ENCODE measurements around the gene CCDC91. TPM values are rescaled to one million over a fixed set of nuclear protein-coding genes. Genes with fewer than 3 reads are reported as not detected.

CCDC91 gene
- total RNA-seq, 4 donors from 2014 or later: 7.2 to 37.6 (median 22.7) TPM

DNA sequence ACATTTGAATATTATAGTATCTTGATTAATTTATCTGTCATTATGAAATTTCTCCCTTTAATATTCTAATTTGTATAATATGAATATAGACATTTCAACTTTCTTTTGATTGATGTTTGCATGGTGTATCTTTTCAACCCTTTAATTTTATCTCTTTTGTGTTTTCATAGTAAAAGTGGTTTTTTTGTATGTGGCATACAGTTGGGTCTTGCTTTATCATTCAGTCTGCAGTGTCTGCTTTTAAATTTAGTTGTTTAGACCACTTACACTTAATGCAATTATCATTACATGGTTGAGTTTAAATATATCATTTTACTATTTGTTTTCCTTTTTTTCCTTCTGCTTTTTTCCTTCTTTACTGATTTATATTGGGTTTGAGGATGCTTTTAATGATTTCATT lies 29.6 kb downstream of the CCDC91 start:
- TF ChIP-seq POLR2A (IDR thresholded peaks at IDR 0.05): no peak
- TF ChIP-seq, protein P1, sequence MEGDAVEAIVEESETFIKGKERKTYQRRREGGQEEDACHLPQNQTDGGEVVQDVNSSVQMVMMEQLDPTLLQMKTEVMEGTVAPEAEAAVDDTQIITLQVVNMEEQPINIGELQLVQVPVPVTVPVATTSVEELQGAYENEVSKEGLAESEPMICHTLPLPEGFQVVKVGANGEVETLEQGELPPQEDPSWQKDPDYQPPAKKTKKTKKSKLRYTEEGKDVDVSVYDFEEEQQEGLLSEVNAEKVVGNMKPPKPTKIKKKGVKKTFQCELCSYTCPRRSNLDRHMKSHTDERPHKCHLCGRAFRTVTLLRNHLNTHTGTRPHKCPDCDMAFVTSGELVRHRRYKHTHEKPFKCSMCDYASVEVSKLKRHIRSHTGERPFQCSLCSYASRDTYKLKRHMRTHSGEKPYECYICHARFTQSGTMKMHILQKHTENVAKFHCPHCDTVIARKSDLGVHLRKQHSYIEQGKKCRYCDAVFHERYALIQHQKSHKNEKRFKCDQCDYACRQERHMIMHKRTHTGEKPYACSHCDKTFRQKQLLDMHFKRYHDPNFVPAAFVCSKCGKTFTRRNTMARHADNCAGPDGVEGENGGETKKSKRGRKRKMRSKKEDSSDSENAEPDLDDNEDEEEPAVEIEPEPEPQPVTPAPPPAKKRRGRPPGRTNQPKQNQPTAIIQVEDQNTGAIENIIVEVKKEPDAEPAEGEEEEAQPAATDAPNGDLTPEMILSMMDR (IDR thresholded peaks at IDR 0.05): no peak
- intact Hi-C loops (cut with DNase I): no loop called here

DNA sequence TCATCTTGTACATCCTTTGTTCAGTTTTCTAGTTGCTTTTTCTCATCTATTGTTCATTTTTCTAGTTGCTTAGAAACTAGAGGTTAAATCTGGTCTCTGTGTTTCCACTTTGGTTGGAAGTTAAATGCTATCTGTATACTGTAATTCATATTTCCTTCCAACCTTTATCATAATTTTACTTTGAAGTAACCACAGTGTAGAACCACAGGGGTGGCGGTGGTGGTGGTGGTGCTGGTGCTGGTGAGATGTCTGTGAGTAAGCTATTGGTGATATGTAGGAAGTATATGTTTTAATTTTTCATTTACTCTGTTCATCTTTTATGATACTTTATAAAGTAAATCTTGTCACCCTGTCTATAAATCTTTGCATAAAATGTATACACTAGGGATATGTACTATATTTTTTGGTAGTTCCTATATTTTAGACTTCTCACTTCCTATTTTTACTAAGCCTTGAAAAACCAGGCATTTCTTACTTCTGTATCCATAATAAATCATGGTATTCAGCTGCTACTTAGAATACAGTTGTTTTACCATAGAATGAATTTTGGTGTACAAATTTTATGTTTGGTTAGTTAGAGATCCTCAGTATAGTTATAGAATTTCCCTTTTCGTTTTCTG lies 31.9 kb downstream of the CCDC91 start:
- Histone ChIP-seq H3K27ac (no peak overlapping the region), H3K9me3 (no peaks in the 10 kb centered on the region), H3K4me3 (no peak overlapping the region), H3K36me3 (no peaks in the 10 kb centered on the region), H3K27me3 (no peaks in the 10 kb centered on the region), H3K4me1 (no peaks in the 10 kb centered on the region)
- intact Hi-C loops (cut with DNase I): no loop called here
- WGBS, 2 donors: 80 to 89% methylated on average over 2 of the region's 2 CpGs
- TF ChIP-seq, protein P1 (IDR thresholded peaks at IDR 0.05): no peak
- DNase-seq: no peak

More for the DNA sequence above, 29.6 kb downstream of the CCDC91 start:
- DNase-seq: no peak
- no peaks in the 10 kb centered on the region for H3K36me3 ChIP-seq
- no peaks in the 10 kb centered on the region for H3K9me3 ChIP-seq
- no peaks in the 10 kb centered on the region for H3K27me3 ChIP-seq
- no peak overlapping the region for H3K27ac ChIP-seq
- no peak overlapping the region for H3K4me3 ChIP-seq
- H3K4me1 ChIP-seq: no peaks in the 10 kb centered on the region

DNA sequence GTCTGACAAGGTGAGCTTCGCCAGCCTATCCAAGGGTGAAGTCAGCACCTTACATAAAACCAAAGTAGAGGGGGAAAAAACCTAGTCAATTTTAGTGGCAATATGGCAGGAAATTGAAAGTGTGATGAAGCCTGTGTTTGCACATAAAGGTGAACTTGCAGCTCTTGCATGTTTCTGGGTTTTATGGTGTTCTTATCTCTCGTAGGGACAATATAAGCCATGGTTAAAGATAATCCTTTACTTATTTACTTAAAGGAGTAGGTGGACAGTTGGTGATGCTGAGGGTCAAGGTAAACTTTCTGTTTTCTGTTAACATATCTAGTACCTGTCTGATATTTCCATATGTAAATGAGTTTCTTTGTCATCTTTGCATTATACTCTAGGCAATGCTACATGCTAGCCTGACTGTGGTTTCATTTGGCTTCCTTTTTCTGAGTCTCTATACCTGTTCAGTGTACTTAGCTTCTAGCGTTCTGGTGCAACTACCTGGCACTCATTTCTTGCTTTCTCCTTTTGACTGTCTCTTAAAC lies 32.8 kb downstream of the CCDC91 start:
- Histone ChIP-seq H3K4me1 (no peaks in the 10 kb centered on the region), H3K9me3 (no peaks in the 10 kb centered on the region), H3K27me3 (no peaks in the 10 kb centered on the region), H3K36me3 (no peaks in the 10 kb centered on the region), H3K4me3 (no peak overlapping the region), H3K27ac (no peak overlapping the region)
- WGBS, 2 donors: 78 to 81% methylated on average over 3 of the region's 3 CpGs
- TF ChIP-seq, protein P1 (IDR thresholded peaks at IDR 0.05): no peak
- no peak for TF ChIP-seq POLR2A (IDR thresholded peaks at IDR 0.05)
- intact Hi-C loops (cut with DNase I): no loop called here
- DNase-seq: no peak

DNA sequence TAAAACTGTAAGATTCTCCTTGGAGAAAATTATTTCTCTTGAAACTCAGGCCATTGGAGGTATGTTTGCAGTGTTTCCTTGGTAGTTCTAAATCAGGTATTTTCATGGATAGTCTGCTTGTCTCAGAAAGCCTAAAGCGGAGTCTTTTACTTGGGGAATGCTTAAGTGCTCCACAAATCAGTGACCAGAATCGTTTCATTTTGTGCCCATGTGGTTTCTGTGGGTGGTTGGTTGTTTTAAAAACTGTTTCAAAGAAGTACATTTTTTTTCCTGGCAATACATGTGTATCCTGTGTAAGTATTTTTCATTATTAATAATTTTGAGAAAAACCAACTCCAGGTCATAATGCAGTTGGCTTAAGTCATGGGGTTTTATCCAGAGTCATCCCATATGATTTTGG lies 33.6 kb downstream of the CCDC91 start:
- TF ChIP-seq POLR2A (IDR thresholded peaks at IDR 0.05): no peak
- TF ChIP-seq, protein P1 (IDR thresholded peaks at IDR 0.05): no peak
- intact Hi-C loops (cut with DNase I): no loop called here
- H3K9me3 ChIP-seq: no peaks in the 10 kb centered on the region
- H3K27ac ChIP-seq: no peak overlapping the region
- no peak overlapping the region for H3K4me3 ChIP-seq
- no peak for DNase-seq
- H3K36me3 ChIP-seq: no peaks in the 10 kb centered on the region
- WGBS, 2 donors: 67 to 74% methylated on average over 2 of the region's 2 CpGs
- H3K4me1 ChIP-seq: no peaks in the 10 kb centered on the region
- H3K27me3 ChIP-seq: no peaks in the 10 kb centered on the region

DNA sequence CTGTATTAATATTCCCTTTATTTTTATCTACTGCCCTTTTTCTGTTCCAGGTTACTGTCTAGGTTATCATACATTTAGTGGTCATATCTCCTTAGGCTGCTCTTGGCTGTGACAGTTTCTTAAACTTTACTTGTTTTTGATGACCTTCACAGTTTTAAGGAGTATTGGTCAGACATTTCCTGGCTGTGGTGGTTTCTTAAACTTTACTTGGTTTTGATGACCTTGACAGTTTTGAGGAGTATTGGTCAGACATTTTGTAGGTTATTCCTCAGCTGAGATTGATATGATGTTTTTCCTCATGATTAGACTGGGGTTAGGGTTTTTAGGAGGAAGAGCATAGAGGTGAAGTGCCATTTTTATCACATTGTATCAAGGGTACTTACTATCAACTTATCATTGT lies 36.4 kb downstream of the CCDC91 start:
- intact Hi-C loops (cut with DNase I): no loop called here
- no peak overlapping the region for H3K4me3 ChIP-seq
- DNase-seq: no peak
- H3K4me1 ChIP-seq: peaks cover 0 to 12% (median 0%) of the 10 kb centered on the region in 3 donors
- TF ChIP-seq POLR2A (IDR thresholded peaks at IDR 0.05): no peak
- TF ChIP-seq, protein P1 (IDR thresholded peaks at IDR 0.05): no peak
- no peak overlapping the region for H3K27ac ChIP-seq
- no peaks in the 10 kb centered on the region for H3K36me3 ChIP-seq
- H3K9me3 ChIP-seq: no peaks in the 10 kb centered on the region
- H3K27me3 ChIP-seq: no peaks in the 10 kb centered on the region
